ENCODE results near the gene EFNB2. TPM values are rescaled to one million over a fixed set of nuclear protein-coding genes. Genes with fewer than 3 reads are reported as not detected.

The EFNB2 gene
- total and polyA plus RNA-seq, 2 of the 8 experiments (the other 6 are each of a cell fraction or from before 2014, with no cell fraction given): 8.2 to 12.0 TPM

DNA sequence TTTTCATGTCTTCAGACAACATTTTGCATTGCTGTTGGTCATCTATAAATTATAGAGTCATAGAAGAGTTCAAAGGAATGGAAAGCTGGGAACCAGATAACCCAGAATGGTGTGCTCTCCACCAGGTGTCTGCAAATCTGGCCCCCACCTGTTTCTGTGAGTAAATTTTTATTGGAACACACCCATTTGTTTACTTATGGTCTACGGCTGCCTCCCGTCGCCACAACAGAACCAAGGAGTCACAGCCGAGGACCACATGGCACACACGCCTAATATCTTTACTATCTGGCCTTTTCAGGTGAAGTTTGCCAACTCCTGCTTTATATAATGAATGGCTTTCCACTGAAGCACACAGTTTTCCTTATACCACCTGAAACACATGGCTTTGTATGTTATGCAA, 58.2 kb downstream of the EFNB2 start (continued):
- no peak for TF ChIP-seq KDM5A (IDR thresholded peaks at IDR 0.05; ENCODE audit: low read length)
- no peak for TF ChIP-seq NRF1 (IDR thresholded peaks at IDR 0.05; ENCODE audit: low read depth, low read length)
- no peak for TF ChIP-seq RBBP5 (IDR thresholded peaks at IDR 0.05; ENCODE audit: borderline replicate concordance, low read depth, low read length)
- no peak for TF ChIP-seq GTF2F1 (IDR thresholded peaks at IDR 0.05; ENCODE audit: borderline replicate concordance, low read depth, low read length)
- TF ChIP-seq CTBP2 (IDR thresholded peaks at IDR 0.05; ENCODE audit: borderline replicate concordance, insufficient read depth, insufficient read length, low read length): no peak
- TF ChIP-seq SIX5 (IDR thresholded peaks at IDR 0.05; ENCODE audit: low read depth, low read length): no peak

All from H1 (cell line).